GM21576 (cell line): ENCODE data around the gene SPTLC2.

Source experiments
- ATAC-seq: cut with Tn5 transposase; IDR thresholded peaks from one replicate; pipeline ENCODE4 v1.9.1; 2021; ENCODE audit warnings: mild to moderate bottlenecking, moderate library complexity; ENCODE audit not compliant: unreplicated experiment

Gene SPTLC2

DNA sequence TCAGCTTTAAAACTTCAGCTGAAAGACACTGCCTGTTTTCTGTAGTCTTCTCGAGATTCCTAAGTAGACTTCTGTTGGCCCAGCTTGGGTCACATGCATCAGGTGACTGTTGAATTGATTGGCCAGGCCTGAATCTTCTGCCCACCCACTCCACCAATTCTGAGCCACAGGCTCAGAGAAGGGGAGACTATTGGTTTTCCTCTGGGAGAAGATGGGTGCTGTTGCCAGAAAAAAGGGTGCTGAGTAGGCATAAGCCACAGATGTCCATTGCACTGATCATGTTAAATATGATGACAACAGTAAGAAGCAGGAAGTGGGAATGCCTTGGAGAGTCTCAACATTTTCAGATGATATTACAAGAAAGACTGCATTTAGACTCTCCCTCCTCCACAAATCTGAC is 6.8 kb upstream of the SPTLC2 start:
- ATAC-seq: no peak

DNA sequence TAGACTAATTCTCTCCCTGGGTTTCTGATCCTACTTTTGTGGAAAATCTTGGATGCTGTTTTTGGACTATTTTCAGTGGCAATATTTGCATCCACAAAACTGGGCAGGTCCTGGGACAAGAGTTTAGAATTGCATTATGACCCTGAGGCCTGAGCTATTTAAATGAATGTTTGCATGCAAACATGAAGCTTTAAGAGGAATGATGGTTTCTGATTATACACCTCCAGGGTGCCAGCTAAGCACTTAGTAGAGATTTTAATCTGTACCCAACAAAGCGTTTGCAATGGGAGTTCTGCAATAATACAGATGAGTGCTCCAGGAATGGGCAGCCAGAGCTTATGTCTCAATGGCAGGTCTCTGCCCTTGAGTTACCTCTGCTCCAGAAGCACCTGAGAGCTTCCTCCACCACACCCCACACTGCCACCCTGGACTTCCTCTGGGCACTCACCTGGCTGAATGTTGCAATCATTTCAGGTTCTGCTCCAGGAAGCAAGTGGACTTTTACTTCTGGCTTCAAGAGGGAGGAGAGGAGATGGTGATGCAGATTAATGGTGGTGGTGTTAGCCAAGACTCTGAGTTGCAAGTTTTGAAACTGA is 6.0 kb upstream of the SPTLC2 start:
- no peak for ATAC-seq

DNA sequence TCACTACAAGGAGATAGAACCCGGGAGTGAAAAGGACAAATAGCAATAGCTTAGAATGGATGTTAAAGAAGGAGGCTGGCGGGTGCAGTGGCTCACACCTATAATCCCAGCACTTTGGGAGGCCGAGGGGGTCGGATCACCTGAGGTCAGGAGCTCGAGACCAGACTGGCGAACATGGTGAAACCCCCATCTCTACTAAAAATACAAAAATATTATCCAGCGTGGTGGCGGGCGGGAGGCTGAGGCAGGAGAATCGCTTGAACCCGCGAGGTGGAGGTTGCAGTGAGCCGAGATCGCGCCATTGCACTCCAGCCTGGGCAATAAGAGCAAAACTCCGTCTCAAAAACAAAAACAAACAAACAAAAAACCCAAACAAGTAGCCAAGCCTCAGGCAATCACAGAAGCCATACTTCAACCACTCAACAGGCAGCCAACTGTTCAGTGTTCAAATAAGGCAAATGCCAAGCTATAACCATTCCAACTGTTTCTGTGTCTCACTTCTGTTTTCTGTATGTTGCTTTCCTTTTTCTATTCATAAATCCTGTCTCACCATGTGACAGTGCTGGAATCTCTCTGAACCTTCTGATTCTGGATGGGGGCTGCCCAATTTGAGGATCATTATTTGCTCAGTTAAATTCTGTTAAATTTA is 3.9 kb upstream of the SPTLC2 start:
- ATAC-seq: no peak

DNA sequence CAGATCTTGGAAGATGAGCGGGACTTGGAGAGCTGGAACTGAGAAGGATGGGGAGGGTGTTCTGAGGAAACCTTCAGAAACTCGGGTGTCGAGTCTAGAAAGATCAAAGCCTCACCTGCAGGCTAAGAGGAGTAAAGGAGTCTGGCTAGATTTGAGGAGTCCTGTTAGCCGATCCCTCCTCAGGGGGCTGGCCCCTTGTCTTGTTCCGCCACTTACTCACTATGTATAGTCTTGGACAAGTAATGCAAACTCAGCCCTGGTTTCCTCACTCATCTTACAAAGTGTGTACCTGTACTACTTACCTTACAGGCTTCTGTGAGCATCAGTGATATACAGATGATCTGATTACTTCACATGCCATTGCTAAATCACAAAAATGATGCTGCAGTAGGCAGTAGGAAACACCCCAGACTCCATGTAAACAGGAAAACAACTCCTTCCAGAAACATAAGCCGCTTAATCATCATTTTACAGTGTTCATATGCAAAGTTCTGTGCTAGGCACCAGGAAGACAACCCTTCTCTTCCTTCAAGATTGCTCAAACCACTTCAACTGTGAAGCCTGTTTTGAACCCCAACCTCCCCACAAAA is 2.0 kb upstream of the SPTLC2 start:
- ATAC-seq: no peak

DNA sequence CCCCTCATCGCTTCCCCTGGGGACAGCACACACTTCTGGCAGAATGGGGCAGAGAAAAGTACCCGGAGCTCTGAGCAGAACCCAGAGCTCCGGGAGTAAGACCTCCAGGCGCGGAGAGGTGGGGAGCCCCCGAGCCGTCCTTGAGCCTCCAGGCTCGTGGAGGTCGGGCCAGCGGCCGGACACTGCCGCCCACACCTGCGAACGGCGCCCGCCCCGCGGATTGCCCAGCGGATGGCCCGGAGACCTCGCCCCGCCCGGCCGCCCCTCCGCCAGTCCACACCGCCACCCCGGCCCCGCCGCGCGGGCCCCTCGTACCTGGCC is 344 bp downstream of the SPTLC2 start:
- no peak for ATAC-seq

DNA sequence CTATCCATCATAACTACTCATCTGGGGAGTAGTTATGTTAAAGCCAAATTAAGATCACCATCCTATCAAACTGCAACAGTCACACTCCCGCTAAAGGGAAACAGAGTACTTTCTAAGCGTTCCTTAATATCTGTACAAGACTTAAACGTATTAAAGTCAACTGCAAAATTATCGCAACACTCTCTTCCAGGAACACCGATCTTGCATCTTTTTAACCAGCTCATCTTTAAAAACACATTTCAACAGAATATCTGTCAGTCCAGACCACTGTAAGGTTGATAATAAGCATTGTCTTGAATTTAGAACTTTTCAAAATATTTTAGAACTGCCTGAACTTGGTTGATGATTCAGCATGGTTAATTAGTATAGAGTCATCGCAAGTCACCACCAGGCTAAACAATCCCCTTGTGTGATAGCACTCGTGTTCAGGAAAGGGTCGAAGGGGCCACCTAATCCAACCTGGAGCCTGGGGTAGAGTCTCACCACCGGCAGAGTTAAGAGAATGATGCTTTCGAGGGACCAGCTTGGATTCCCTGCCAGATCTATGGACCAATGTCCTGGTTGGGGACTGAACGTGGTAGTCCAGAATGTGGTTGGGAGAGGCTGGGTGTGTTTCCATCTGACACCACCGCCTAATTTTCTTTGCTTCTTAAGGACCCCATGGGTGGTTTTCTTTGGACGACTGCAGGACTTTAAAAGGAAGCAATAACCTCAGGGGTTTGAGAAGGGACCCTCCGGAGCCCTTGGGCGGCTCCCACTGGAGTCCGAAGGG is 890 bp downstream of the SPTLC2 start:
- no peak for ATAC-seq

DNA sequence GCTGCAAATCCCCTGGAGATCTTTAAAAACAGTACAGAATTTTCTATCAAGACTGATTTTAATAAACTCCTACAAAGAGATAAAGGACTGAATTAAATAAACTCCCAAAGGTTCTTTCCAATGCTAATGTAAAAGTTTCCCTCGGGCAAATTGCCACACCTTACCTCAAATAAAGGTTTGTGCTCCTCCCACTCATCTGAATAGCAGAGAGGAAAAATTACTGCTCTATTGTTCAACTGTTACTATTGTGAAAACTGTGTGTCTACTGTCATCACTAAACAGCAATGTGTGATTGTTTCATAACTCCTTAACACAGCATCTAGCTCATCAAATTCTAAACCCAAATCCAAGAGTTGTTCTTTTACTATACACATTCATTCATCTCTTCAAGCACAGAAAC is 3.2 kb downstream of the SPTLC2 start:
- ATAC-seq: no peak

DNA sequence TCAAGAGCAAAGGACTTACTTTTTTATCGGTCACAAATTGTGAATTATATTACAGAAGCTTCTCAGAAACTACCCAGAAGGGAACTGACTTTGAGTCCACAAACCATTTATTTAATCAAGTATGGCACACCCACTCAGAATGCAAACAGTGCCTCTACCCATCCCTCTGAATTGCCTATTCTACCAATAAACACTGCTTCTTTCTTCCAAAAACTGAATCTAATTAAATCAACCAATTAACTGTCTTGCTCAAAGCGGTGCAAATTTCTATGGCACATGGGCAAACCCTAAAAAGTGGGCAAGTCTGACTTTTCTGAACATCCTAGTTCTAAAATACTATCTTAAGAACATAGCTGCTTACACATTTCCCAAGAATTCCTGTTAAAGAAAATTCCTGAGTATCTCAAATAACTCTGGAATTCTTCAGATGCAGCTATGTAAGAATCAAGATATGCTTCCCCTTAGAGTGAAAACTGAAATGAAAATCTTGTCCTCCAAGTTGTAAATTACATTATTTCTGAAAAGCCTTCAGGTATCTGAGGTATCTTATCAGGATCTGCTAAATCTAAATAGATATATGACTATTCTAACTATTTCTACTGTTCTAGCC is 4.3 kb downstream of the SPTLC2 start:
- ATAC-seq: no peak

DNA sequence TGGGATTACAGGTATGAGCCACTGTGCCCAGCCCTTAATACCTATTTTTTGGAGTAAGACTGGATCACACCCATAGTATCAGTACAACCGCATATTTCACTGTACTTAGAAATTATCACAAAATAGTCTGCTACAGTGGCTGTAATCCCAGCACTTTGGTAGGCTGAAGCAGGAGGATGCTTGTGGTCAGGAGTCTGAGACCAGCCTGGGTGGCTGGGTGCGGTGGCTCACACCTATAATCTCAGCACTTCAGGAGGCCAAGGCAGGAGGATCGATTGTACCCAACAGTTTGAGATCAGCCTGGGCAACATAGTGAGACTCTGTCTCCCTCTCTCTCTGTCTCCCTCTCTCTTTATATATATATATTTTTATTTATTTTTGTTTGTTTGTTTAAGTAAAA is 5.9 kb downstream of the SPTLC2 start:
- ATAC-seq: no peak

DNA sequence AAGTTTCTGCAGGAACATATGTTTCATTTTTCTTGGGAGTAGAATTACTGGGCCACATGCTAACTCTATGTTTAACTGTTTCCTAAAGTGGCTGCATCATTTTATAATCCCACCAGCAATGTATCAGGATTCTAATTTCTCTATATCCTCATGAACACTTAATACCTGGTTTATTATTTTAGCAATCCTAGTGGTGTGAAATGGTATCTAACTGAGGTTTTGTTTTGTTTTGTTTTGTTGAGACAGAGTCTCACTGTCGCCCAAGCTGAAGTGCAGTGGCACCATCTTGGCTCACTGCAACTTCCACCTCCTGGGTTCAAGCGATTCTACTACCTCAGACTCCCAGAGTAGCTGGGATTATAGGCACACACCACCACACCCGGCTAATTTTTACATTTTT is 6.5 kb downstream of the SPTLC2 start:
- no peak for ATAC-seq

DNA sequence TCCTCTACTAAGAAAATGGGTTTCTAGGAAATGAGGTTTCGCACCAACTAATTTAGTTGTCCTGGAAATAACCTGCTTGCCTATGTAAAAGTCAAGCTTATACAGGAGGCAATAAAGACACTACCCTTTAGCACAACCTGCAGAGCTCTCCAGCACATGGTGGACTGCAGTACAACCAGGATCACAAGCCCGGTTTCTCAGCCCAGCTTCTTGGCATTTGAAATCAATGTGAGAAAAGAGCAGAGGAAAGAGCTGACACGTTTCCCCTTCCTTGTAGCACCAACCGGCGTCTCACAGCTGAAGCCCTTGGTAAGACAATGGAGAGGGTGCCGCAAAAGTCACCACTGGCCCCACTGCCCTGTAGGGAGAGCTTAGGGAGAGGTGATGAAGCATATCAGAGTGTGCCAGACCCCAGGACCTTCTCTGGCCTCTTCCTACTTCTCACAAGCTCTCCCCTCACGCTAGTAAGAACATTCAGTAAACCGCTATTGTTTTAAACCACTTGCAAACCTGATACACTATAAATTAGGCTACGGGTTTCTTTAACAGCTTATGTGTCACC is 8.6 kb downstream of the SPTLC2 start:
- no peak for ATAC-seq

DNA sequence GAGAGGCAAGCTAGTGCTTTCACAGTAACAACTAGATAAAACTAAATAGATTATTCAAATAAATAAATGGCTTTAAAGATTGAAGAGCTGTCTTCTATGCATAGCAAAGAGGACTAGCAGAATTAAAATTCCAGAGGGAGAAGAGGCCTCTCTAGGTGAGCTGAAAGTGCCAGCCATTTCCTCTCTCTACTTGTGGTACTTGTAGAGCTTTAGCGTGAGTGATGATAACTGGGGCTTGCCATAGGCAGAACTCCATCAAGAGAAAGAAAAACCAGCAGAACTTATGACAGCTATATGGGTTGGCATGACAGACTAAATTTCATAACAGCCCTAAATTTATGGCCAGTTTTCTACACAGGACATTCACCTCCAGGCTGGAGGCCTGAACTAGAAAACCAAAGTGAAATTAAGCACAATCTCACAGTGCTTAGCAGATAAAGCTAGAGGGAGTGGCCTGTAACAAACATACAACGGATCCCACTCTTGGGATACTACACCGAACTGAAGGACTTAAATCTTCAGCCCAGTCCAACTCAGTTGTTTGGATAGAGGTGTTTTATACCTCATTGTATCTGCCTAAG is 11.0 kb downstream of the SPTLC2 start:
- ATAC-seq: no peak

DNA sequence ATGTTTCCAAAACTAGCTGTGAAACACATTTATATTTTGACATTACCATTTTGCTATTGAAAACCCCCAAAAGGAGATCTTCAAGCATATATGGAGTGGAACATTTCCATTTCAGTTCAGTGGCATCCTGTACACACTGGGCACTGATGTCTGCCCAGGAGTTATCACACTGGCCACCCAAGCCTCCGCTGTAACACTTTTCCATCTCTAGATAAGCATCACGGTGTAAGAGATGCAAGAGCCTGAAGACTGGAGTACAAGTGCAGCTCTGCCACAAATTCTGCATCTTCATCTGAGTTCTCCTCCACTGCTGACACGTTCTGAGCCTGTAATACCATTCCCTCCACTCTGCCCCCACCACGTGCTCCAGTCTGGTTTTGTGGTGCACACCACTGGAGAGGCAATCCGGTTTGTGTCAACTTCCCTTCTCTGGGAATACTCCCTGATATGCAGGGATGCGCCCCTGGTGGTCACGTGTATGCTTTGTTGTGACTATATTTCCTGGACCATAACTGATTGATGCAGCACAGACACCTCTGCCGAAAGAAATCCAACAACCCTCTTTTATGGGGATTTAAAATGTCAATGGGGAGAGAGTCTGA is 12.7 kb downstream of the SPTLC2 start:
- no peak for ATAC-seq

DNA sequence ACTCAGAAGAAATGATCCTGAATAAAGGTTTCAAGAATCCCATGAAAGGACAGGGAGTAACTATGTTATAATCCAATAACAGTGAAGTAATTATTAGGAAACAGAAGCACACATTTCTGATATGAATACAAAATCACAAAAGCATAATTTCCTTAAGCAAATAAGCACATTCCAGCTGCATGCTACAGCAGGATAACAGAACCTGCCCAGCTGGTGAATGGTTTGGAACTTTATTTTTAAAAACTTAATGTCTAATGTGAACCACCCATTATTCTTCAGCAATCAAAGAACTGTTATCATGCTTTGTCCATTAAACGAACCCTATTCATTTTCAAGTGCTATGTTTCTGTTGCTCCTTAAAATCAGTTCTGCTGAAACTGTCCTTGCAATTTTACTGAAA is 13.4 kb downstream of the SPTLC2 start:
- ATAC-seq: no peak

DNA sequence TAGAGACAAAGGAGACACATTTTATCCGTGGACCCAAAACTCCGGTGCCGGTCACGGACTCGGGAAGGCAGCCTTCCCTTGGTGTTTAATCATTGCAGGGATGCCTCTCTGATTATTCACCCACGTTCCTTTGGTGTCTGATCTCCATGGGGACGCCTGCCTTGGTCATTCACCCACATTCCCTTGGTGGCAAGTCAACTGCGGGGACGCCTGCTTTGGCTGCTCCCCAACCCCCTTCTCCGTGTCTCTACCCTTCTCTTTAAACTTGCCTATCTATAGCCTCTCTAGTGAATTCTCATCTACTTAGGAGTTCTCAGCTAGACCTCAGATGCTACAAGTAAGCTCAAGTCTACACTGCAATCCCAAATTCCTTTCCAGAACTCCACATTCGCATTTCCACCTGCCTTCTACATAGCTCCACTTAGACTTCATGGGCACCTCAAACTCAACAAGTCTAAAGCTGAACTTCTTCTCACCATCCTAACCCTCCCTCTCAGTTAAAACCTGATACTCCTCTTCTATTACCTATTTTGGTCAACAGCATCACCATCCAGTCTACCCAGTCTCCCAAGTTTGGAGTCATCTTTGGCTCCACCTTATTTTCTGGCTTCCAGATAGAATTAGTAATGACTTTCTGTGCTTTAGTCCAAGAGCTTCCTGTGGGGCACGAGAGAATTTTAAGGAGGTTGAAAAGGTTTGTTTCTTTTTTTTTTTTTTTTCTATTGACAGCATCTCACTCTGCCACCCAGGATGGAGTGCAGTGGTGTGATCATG is 14.4 kb downstream of the SPTLC2 start:
- no peak for ATAC-seq

DNA sequence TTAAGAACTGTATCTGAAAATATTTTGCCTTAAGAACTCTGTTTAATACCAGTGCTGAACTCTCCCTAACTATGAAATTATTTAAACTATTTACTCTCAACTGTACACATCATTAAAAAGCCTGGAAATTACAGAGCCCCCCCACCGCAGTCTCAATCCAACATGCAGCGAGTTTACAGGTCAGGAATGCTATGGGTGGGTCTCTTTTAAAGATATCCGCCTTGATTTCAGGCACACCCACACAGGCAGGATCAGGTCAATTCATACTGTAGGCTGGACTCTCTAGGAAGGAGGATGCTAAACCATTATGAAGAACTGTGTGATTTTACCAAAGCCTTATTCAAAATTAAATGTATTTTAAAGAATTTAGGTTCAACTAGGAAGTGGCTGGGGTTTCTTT is 16.5 kb downstream of the SPTLC2 start:
- ATAC-seq: no peak

DNA sequence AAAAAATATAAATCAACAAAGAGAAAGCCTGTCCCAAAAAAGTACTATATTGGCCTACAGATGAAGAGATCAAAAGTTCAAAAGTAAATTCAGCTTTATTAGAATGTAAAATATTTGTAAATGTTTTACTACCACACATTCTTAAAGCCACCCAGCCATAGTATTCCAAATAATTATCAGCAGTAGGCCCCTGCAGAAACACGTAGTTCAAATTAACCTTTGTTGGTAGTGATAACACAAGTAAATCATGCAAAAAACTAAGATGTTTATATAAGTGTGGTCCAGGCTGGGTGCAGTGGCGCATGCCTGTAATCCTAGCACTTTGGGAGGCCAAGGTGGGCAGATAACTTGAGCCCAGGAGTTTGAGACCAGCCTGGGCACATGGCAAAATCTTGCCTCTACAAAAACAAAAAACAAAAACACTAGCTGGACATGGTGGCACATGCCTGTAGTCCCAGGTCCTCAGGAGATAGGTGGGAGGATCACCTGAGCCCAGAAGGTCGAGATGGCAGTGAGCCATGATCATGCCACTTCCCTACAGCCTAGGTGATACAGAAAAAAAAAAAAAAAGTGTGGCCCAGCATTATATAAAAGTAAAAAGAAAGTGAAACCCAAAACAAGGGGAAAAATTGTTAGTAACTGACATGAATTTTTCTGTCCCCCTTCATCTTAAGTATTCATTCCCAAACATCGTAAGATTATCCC is 17.9 kb downstream of the SPTLC2 start:
- no peak for ATAC-seq

DNA sequence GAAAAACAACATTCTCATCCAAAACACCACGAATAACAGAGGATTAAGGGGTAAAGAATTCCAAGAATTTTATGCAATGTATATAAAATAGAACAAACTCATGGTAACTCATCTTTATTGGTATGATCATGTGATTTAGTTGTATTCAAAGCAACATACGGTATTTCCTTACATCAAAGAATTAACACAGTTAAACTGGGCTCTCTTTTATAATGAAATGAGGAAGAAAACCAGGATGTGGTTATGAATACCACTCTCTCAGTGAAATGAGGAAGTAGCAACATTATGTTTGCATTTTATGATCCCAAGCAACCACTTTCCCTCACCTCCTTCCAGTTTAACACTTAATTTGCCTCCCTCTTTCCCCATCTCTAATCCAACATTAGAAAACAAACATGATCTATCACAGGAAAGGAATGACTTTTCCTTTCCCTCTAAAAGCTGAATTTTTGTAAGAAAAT is 22.9 kb downstream of the SPTLC2 start:
- peak; percentile 64 for ATAC-seq

DNA sequence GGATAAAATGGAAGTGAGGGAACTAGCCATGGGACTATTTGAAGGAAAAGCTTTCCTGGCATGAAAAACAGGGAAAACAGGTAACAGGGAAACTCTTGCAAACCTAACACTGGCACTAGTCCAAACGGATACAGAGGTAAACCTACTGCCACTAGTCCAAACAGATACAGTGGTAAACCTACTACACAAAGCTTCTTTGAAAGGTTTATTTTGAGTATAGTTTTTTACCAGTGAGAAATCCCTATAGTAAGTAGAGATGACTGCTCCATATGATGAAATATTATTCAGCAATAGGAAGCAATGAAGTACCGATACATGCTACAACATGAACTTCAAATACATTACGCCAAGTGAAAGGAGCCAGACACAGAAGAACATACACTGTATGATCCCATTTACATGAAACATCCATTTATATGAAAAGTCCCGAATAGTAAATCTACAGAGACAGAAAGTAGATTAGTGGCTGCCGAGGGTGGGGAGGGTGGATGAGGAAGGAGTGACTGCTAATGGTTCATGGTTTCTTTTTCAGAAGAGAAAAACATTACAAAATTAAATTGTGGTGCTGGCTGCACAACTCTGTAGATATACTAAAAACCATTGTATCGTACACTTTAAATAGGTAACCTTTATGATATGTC is 25.5 kb downstream of the SPTLC2 start:
- ATAC-seq: no peak
